GM19193 (cell line): ENCODE measurements around the gene FNIP2.

Source experiments
- POLR2A ChIP-seq: IDR thresholded peaks from 4 replicates; pipeline ENCODE4 v1.6.1; 2011; ENCODE audit not compliant: insufficient read depth, insufficient read length; ENCODE audit errors: extremely low read depth

Gene FNIP2

GRCh38 chr4:158768555-158769174 is at the start of gene FNIP2:
Gene FNIP2, plus strand, starts transcription at chr4:158769026. Its CDS starts 187 bp downstream, at chr4:158769213.
- TF ChIP-seq POLR2A: peak; percentile 43

- no peak for TF ChIP-seq POLR2A
Observed at GRCh38 chr4:158721680-158722079, 47.1 kb upstream of the FNIP2 start.

GRCh38 chr4:158722291-158722916 is 46.4 kb upstream of the FNIP2 start:
- TF ChIP-seq POLR2A: no peak

GRCh38 chr4:158722917-158723793 is 45.7 kb upstream of the FNIP2 start, which contains the start of gene PPID:
Gene PPID, minus strand, starts transcription at chr4:158723396. Its CDS starts 108 bp downstream, at chr4:158723288.
- peak; percentile 95 for TF ChIP-seq POLR2A

- no peak for TF ChIP-seq POLR2A
Observed at GRCh38 chr4:158724637-158725036, 44.2 kb upstream of the FNIP2 start.

- TF ChIP-seq POLR2A: no peak
Observed at GRCh38 chr4:158726633-158727032, 42.2 kb upstream of the FNIP2 start.

GRCh38 chr4:158728236-158728635 is 40.6 kb upstream of the FNIP2 start:
- no peak for TF ChIP-seq POLR2A

- no peak for TF ChIP-seq POLR2A
Observed at GRCh38 chr4:158729716-158730559, 38.9 kb upstream of the FNIP2 start.

GRCh38 chr4:158738866-158739265 is 30.0 kb upstream of the FNIP2 start:
- TF ChIP-seq POLR2A: no peak

GRCh38 chr4:158739600-158739999 is 29.2 kb upstream of the FNIP2 start:
- no peak for TF ChIP-seq POLR2A

GRCh38 chr4:158741326-158742021 is 27.4 kb upstream of the FNIP2 start:
- no peak for TF ChIP-seq POLR2A

GRCh38 chr4:158750379-158750778 is 18.4 kb upstream of the FNIP2 start:
- no peak for TF ChIP-seq POLR2A

GRCh38 chr4:158754385-158755180 is 14.2 kb upstream of the FNIP2 start:
- TF ChIP-seq POLR2A: no peak

GRCh38 chr4:158756588-158756987 is 12.2 kb upstream of the FNIP2 start:
- TF ChIP-seq POLR2A: no peak

- no peak for TF ChIP-seq POLR2A
Observed at GRCh38 chr4:158758142-158758541, 10.7 kb upstream of the FNIP2 start.
